GM15510 (cell line): ENCODE measurements around the gene ENOX1.

Experiments used
- POLR2A ChIP-seq: IDR thresholded peaks from 3 replicates; pipeline ENCODE4 v1.6.1; 2011; ENCODE audit warnings: borderline replicate concordance; ENCODE audit not compliant: insufficient read length; ENCODE audit errors: extremely low read depth

The ENOX1 gene

GRCh38 chr13:43266936-43267615 lies 519.7 kb downstream of the ENOX1 start:
- no peak for TF ChIP-seq POLR2A

GRCh38 chr13:43265028-43265427 lies 521.7 kb downstream of the ENOX1 start:
- TF ChIP-seq POLR2A, result no peak

- TF ChIP-seq POLR2A, result no peak
Measured at GRCh38 chr13:43264458-43264857, 522.3 kb downstream of the ENOX1 start.

- TF ChIP-seq POLR2A, result no peak
Measured at GRCh38 chr13:43263047-43263446, 523.7 kb downstream of the ENOX1 start.

- TF ChIP-seq POLR2A, result no peak
Measured at GRCh38 chr13:43260999-43261398, 525.8 kb downstream of the ENOX1 start.

- TF ChIP-seq POLR2A, result no peak
Measured at GRCh38 chr13:43258771-43259170, 528.0 kb downstream of the ENOX1 start.

- TF ChIP-seq POLR2A, result no peak
Measured at GRCh38 chr13:43257765-43258164, 529.0 kb downstream of the ENOX1 start.

- TF ChIP-seq POLR2A, result no peak
Measured at GRCh38 chr13:43251961-43252360, 534.8 kb downstream of the ENOX1 start.

- TF ChIP-seq POLR2A, result no peak
Measured at GRCh38 chr13:43246382-43246781, 540.4 kb downstream of the ENOX1 start.

- no peak for TF ChIP-seq POLR2A
Measured at GRCh38 chr13:43245374-43245964, 541.3 kb downstream of the ENOX1 start.

GRCh38 chr13:43244481-43244880 lies 542.3 kb downstream of the ENOX1 start:
- TF ChIP-seq POLR2A, result no peak

GRCh38 chr13:43243711-43244110 lies 543.1 kb downstream of the ENOX1 start:
- no peak for TF ChIP-seq POLR2A

- TF ChIP-seq POLR2A, result no peak
Measured at GRCh38 chr13:43242040-43242439, 544.7 kb downstream of the ENOX1 start.

- TF ChIP-seq POLR2A, result no peak
Measured at GRCh38 chr13:43240278-43240677, 546.5 kb downstream of the ENOX1 start.

GRCh38 chr13:43239275-43239840 lies 547.4 kb downstream of the ENOX1 start:
- no peak for TF ChIP-seq POLR2A
